ENCODE measurements around the gene ZNF543. TPM values are rescaled to one million over a fixed set of nuclear protein-coding genes. Genes with fewer than 3 reads are reported as not detected.
A peak's percentile ranks its signal among the peaks of the same experiment; 100 is the strongest.

The ZNF543 gene
- total and polyA plus RNA-seq, 9 of the 15 experiments (the other 6 are each of a cell fraction or from before 2014, with no cell fraction given): 0.14 to 5.5 (median 2.4) TPM

DNA sequence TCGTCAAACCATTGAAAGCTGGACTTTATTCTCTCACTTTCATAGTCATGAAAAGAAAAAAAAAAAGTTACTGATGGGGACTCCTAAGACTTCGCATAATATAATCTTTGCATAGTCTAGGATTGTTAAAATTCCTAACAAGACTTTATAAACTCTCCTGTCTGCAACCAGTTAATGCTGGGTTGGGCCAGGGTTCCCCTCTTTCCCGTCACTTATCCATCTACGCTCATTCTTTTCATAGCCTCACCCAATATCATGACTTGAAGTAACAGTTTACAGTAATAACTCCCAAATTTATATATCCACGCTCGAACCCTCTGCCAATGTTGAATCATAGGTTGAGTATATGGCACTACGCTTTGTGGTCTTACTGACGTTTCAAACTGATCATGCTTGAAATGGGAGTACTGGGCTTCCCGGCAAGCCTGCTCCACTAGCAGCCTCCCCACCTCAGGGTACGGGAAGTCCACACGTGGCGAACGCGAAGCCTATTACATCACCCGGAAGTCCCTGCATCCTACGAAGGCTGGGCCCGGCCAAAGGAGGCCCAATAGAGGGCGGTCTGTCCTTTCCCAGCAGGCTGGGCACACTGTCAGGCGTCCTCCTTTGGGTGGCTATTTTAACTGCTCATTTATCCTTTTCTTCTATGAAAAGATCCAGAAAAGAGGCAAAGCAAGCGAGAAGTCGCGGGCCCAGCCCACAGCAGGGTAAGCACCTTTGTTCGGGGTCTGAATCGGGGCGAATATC, 40.7 kb upstream of the ZNF543 start (continued):
- TF ChIP-seq ZBTB26 (CRISPR knock-in tag; IDR thresholded peaks at IDR 0.05) (0 out of 2 replicates have a peak, but pooled peaks have one; percentile 8), MAZ (CRISPR knock-in tag; conservative IDR thresholded peaks at IDR 0.05 in 1 of 2, IDR thresholded peaks at IDR 0.05 in 1 of 2) (peak; percentile 13 to 96; a peak in 3 of 4 replicates), TOE1 (IDR thresholded peaks at IDR 0.05; ENCODE audit: borderline replicate concordance) (no peak), TOE1 (CRISPR knock-in tag; IDR thresholded peaks at IDR 0.05; ENCODE audit: borderline replicate concordance, low read depth) (no peak), DIDO1 (tag; IDR thresholded peaks at IDR 0.05; ENCODE audit: low read depth) (no peak), RNF219 (CRISPR knock-in tag; IDR thresholded peaks at IDR 0.05) (no peak), CREBBP (IDR thresholded peaks at IDR 0.05; ENCODE audit: low read depth, low read length) (no peak), ZNF146 (CRISPR knock-in tag; IDR thresholded peaks at IDR 0.05; ENCODE audit: unreplicated experiment) (no peak), HDGF (IDR thresholded peaks at IDR 0.05) (no peak), DDX20 (tag; IDR thresholded peaks at IDR 0.05; ENCODE audit: low read depth) (no peak), RBM34 (IDR thresholded peaks at IDR 0.05; ENCODE audit: borderline replicate concordance, insufficient read depth, low read length) (no peak), MEIS2 (IDR thresholded peaks at IDR 0.05; ENCODE audit: partially characterized antibody) (no peak), HIVEP1 (CRISPR knock-in tag; IDR thresholded peaks at IDR 0.05) (no peak), ARID1B (IDR thresholded peaks at IDR 0.05) (peak; percentile 11; the same call in 1 of the 2 replicates), ZNF134 (CRISPR knock-in tag; conservative IDR thresholded peaks at IDR 0.05) (no peak), GATA2 (CRISPR knock-in tag; IDR thresholded peaks at IDR 0.05) (no peak), SMAD3 (CRISPR knock-in tag; conservative IDR thresholded peaks at IDR 0.05) (no peak), MYC (IDR thresholded peaks at IDR 0.05; ENCODE audit: low read depth, low read length) (peak; percentile 100), MYC (CRISPR knock-in tag; IDR thresholded peaks at IDR 0.05; ENCODE audit: borderline replicate concordance, low read depth) (peak; percentile 97), MEF2A (IDR thresholded peaks at IDR 0.05; ENCODE audit: control insufficient read depth, low read depth, low read length) (no peak), LARP7 (IDR thresholded peaks at IDR 0.05) (no peak)
- TF ChIP-seq, protein P1, sequence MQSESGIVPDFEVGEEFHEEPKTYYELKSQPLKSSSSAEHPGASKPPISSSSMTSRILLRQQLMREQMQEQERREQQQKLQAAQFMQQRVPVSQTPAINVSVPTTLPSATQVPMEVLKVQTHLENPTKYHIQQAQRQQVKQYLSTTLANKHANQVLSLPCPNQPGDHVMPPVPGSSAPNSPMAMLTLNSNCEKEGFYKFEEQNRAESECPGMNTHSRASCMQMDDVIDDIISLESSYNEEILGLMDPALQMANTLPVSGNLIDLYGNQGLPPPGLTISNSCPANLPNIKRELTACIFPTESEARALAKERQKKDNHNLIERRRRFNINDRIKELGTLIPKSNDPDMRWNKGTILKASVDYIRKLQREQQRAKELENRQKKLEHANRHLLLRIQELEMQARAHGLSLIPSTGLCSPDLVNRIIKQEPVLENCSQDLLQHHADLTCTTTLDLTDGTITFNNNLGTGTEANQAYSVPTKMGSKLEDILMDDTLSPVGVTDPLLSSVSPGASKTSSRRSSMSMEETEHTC (IDR thresholded peaks at IDR 0.05): peak; percentile 50; the same call in 1 of the 2 replicates
- TF ChIP-seq, protein P2, sequence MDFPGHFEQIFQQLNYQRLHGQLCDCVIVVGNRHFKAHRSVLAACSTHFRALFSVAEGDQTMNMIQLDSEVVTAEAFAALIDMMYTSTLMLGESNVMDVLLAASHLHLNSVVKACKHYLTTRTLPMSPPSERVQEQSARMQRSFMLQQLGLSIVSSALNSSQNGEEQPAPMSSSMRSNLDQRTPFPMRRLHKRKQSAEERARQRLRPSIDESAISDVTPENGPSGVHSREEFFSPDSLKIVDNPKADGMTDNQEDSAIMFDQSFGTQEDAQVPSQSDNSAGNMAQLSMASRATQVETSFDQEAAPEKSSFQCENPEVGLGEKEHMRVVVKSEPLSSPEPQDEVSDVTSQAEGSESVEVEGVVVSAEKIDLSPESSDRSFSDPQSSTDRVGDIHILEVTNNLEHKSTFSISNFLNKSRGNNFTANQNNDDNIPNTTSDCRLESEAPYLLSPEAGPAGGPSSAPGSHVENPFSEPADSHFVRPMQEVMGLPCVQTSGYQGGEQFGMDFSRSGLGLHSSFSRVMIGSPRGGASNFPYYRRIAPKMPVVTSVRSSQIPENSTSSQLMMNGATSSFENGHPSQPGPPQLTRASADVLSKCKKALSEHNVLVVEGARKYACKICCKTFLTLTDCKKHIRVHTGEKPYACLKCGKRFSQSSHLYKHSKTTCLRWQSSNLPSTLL (IDR thresholded peaks at IDR 0.05): no peak
